ENCODE measurements around the gene SLC24A1.

- TF ChIP-seq CTCF (conservative IDR thresholded peaks at IDR 0.05; ENCODE audit: low read depth, low read length) (no peak), EZH2phosphoT487 (IDR thresholded peaks at IDR 0.05; ENCODE audit: borderline replicate concordance, low read length) (no peak), EZH2 (IDR thresholded peaks at IDR 0.05; ENCODE audit: low read length, unreplicated experiment) (no peak)
Measured at GRCh38 chr15:65660927-65661326, 39.2 kb downstream of the SLC24A1 start.

Measured in PC-3 (cell line).